Common myeloid progenitor, CD34-positive (primary cell): ENCODE measurements around the gene ZNF740.
A peak's percentile ranks its signal among the peaks of the same experiment; 100 is the strongest.
"Not testable (repeated sequence)": the region's sequence is repeated elsewhere in the genome, so short reads cannot be mapped to it uniquely, and the experiment has no call there.

Experiments
- CTCF ChIA-PET: fragments of 350-600 bp; sonication (Branson Sonifier 250); formaldehyde crosslinking; loops from one replicate; lab custom pipeline; 2021; ENCODE audit warnings: antibody characterized with exemption; lab: Charles Lee
- POLR2A ChIA-PET: fragments of 350-600 bp; sonication (Branson Sonifier 250); formaldehyde crosslinking; loops from one replicate; lab custom pipeline; 2021; ENCODE audit warnings: antibody characterized with exemption; lab: Charles Lee
- DNase-seq, 3 donors: peaks; one replicate each; pipeline versions ENCODE4 v3.0.0 to v3.0.0-alpha.2; 2013
- H3K27ac ChIP-seq, 2 experiments: 1 replicate in 1 of 2; 2 replicates in 1 of 2; pipeline ENCODE4 v1.7.0; 2013; ENCODE audit warnings: inconsistent platforms in 2 of 2, low read length in 2 of 2, mild to moderate bottlenecking in 2 of 2, low read depth in 1 of 2, moderate library complexity in 1 of 2; ENCODE audit not compliant: severe bottlenecking in 2 of 2, insufficient read depth in 1 of 2, poor library complexity in 1 of 2
- H3K27me3 ChIP-seq, 5 experiments: replicated peaks in 2 of 5; 1 replicate in 3 of 5; 2 replicates in 2 of 5; pipeline versions ENCODE4 v1.6.1 to v1.7.0; 2013; ENCODE audit warnings: low read length in 4 of 5, mild to moderate bottlenecking in 2 of 5, moderate library complexity in 2 of 5, inconsistent platforms in 1 of 5; ENCODE audit not compliant: insufficient read depth in 5 of 5, control insufficient read depth in 4 of 5
- H3K36me3 ChIP-seq, 4 experiments: 1 replicate in 2 of 4; 2 replicates in 2 of 4; pipeline versions ENCODE4 v1.6.1 to v1.7.0; 2013; ENCODE audit warnings: low read length in 3 of 4, control low read depth in 1 of 4, mild to moderate bottlenecking in 1 of 4; ENCODE audit not compliant: control insufficient read depth in 4 of 4, insufficient read depth in 4 of 4
- H3K4me1 ChIP-seq, 4 experiments: 1 replicate in 3 of 4; 2 replicates in 1 of 4; pipeline versions ENCODE4 v1.6.1 to v1.7.1; 2013; ENCODE audit warnings: low read length in 3 of 4, mild to moderate bottlenecking in 3 of 4, control low read depth in 1 of 4, inconsistent platforms in 1 of 4, moderate library complexity in 1 of 4; ENCODE audit not compliant: control insufficient read depth in 4 of 4, insufficient read depth in 4 of 4; ENCODE audit errors: control extremely low read depth in 1 of 4
- H3K4me3 ChIP-seq, 7 experiments: 1 replicate in 4 of 7; 2 replicates in 3 of 7; pipeline versions ENCODE4 v1.5.1 to v1.7.0; 2013; ENCODE audit warnings: mild to moderate bottlenecking in 7 of 7, low read length in 6 of 7, moderate library complexity in 6 of 7, inconsistent platforms in 2 of 7, low read depth in 2 of 7, control low read depth in 1 of 7; ENCODE audit not compliant: insufficient read depth in 4 of 7, control insufficient read depth in 1 of 7; ENCODE audit errors: extremely low read depth in 1 of 7
- H3K9me3 ChIP-seq, 5 experiments: 1 replicate in 4 of 5; 2 replicates in 1 of 5; pipeline versions ENCODE4 v1.6.1 to v1.7.1; 2013; ENCODE audit warnings: low read length in 4 of 5, mild to moderate bottlenecking in 2 of 5, inconsistent platforms in 1 of 5, low read depth in 1 of 5, moderate library complexity in 1 of 5; ENCODE audit not compliant: control insufficient read depth in 4 of 5, insufficient read depth in 2 of 5; ENCODE audit errors: control extremely low read depth in 1 of 5
- WGBS: methylation state at CpG from one replicate; pipeline ENCODE4 v1.1.5; 2013; ENCODE audit not compliant: insufficient coverage; 5-methylcytosine and 5-hydroxymethylcytosine counted together

The ZNF740 gene

DNA sequence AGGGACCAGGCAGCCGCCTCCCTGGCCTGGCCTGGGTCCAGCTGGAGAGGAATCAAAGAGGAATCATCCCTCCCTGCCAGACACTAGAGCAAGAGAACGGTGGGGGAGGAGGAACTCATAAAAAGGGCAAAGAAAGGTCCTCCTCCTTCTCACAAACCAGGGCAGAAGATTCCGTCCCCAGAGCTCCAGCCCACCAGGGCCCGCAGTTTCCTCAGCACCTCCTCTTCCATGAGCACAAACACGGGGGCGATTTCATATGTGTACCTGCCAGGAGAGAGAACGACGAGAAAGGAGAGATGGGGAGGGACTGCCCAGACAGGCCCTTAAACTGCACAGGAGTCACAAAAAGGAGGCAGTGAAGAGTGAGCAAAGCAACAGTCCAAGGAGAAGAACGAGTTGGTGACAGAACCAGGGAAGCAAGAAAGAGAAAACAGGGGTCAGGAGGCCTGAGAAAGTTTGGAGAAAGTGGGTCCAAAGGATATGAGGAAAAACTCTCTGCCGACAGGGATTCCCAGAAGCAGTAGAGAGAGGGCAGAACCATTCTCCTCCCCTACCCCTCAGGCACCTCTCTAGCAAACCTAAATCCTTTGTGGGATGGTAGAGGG, 8.7 kb upstream of the ZNF740 start:
- Histone ChIP-seq H3K4me1 (peaks cover 0 to 6% (median 0%) of the 10 kb centered on the region in 4 experiments), H3K9me3 (no peaks in the 10 kb centered on the region), H3K27me3 (no peaks in the 10 kb centered on the region), H3K27ac (no peak overlapping the region), H3K36me3 (peaks cover 0 to 13% (median 2%) of the 10 kb centered on the region in 4 experiments), H3K4me3 (no peak overlapping the region)
- CTCF ChIA-PET, result interaction anchor here (1.1 to 7.9 kb wide), 9 partner anchors 9 to 120 kb away, joined by 3 to 63 read pairs (median 6); partner anchors contain the start of genes CSAD, ESPL1 and ZNF740
- DNase-seq, result no peak
- 96% methylated on average over 4 of the region's 10 CpGs for WGBS
- POLR2A ChIA-PET, result no interaction called here

DNA sequence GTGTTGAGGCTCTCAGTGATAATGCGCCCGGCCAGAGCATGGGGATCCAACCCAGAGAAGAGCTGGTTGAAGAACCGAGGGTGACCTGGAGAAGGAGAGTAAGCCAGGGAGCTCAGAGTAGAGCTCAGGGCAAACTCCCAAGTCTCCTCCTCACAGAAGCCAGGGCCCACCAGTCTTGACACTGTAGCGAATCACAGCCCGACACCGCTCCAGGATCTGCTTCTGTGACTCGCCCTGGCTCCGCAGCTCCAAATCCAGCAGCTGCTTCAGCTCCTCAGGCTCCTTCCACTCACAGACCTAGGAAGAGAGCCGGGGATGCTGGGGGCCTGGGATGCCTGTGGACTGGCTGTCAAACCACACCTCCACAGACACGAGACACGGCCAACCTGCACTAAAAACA, 8.2 kb upstream of the ZNF740 start:
- Histone ChIP-seq H3K27ac (no peak overlapping the region), H3K36me3 (peaks cover 0 to 13% (median 2%) of the 10 kb centered on the region in 4 experiments), H3K4me1 (peaks cover 0 to 6% (median 0%) of the 10 kb centered on the region in 4 experiments), H3K4me3 (no peak overlapping the region), H3K27me3 (no peaks in the 10 kb centered on the region), H3K9me3 (no peaks in the 10 kb centered on the region)
- no peak for DNase-seq
- CTCF ChIA-PET, result interaction anchor here (1.1 to 7.9 kb wide), 7 partner anchors 8 to 116 kb away, joined by 3 to 63 read pairs (median 6); partner anchors contain the start of genes CSAD, ESPL1 and ZNF740
- POLR2A ChIA-PET, result interaction anchor here (0.6 kb wide), 1 partner anchor 37 kb away, joined by 4 read pairs; no protein-coding TSS in a partner anchor
- WGBS, result 98% methylated on average over 9 of the region's 11 CpGs

GRCh38 chr12:53173085-53173715, 7.3 kb upstream of the ZNF740 start:
- Histone ChIP-seq H3K4me3 (no peak overlapping the region), H3K27me3 (no peaks in the 10 kb centered on the region), H3K9me3 (no peaks in the 10 kb centered on the region), H3K27ac (no peak overlapping the region), H3K4me1 (peaks cover 0 to 6% (median 0%) of the 10 kb centered on the region in 4 experiments), H3K36me3 (peaks cover 0 to 13% (median 2%) of the 10 kb centered on the region in 4 experiments)
- ChIA-PET POLR2A (interaction anchor here (0.6 kb wide), 1 partner anchor 36 kb away, joined by 4 read pairs; no protein-coding TSS in a partner anchor), CTCF (interaction anchor here (0.8 to 7.9 kb wide), 7 partner anchors 10 to 116 kb away, joined by 3 to 63 read pairs (median 6); partner anchors contain the start of gene ESPL1)
- WGBS, result 95% methylated on average over 7 of the region's 10 CpGs
- no peak for DNase-seq

DNA sequence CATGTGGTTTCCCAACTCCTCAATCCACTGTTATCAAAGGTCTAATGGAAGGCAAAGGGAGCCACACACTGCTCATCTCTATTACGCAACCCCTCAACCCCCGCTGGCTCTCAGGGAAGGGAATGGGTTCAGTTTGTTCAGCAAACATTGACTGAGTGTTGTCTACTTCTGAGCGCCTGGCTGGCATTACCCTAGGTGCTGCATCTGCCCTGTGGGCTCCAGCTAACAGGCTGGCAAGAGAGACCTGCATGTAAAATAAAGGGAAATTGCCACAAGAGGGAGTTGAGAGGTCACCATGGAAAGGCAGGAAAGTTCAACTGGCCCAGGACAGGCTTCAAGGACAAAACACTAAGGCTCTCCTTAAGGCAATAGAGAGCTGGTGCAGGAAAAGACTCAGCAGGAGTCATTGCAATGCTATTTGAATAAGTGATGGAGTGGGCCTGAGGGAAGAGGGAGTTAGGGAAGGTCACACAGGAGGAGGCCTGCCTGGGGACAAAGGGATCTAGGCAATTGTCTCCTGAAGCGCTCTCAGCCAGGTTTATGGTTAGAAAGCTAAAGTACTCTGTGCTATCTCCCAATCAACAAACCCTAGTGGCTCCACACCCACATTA, 5.5 kb upstream of the ZNF740 start:
- 89% methylated on average over 1 of the region's 4 CpGs for WGBS
- peaks cover 3 to 12% (median 8%) of the 10 kb centered on the region in 4 experiments for H3K4me1 ChIP-seq
- no peaks in the 10 kb centered on the region for H3K9me3 ChIP-seq
- DNase-seq, result peak in 2 of 3 donors; percentile 32 to 43
- no peaks in the 10 kb centered on the region for H3K27me3 ChIP-seq
- H3K27ac ChIP-seq, result no peak overlapping the region
- H3K4me3 ChIP-seq, result no peak overlapping the region
- CTCF ChIA-PET, result interaction anchor here (1.1 to 7.9 kb wide), 5 partner anchors 14 to 32 kb away, joined by 3 to 63 read pairs (median 32); partner anchors contain the start of gene ITGB7
- POLR2A ChIA-PET, result interaction anchor here (0.5 to 0.6 kb wide), 3 partner anchors 107 to 135 kb away, joined by 3 to 4 read pairs (median 3); no protein-coding TSS in a partner anchor
- H3K36me3 ChIP-seq, result peaks cover 0 to 9% (median 2%) of the 10 kb centered on the region in 4 experiments

DNA sequence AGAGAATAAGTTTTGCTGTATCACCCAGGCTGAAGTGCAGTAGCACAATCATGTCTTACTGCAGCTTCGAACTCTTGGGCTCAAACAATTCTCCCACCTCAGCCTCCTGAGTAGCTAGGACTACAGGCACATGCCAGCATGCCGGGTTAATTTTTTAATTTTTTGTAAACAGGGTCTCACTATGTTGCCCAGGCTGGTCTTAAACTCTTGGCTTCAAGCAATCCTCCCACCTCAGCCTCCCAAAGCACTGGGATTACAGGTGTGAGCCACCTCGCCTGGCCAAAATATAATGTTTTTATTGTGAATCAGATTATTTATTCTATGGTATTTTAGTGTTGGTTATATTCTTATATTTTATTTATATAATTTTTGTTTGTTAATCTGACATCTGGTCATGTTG, 3.8 kb upstream of the ZNF740 start:
- H3K4me1 ChIP-seq, result peaks cover 11 to 23% (median 16%) of the 10 kb centered on the region in 4 experiments
- no peaks in the 10 kb centered on the region for H3K9me3 ChIP-seq
- H3K36me3 ChIP-seq, result peaks cover 0 to 7% (median 1%) of the 10 kb centered on the region in 4 experiments
- H3K4me3 ChIP-seq, result no peak overlapping the region
- H3K27me3 ChIP-seq, result no peaks in the 10 kb centered on the region
- WGBS, result 84% methylated on average over 2 of the region's 3 CpGs
- POLR2A ChIA-PET, result no interaction called here
- no peak overlapping the region for H3K27ac ChIP-seq
- no peak for DNase-seq
- CTCF ChIA-PET, result interaction anchor here (0.8 to 7.9 kb wide), 5 partner anchors 12 to 107 kb away, joined by 3 to 63 read pairs (median 9); no protein-coding TSS in a partner anchor

- peaks cover 17 to 30% (median 23%) of the 10 kb centered on the region in 4 experiments for H3K4me1 ChIP-seq
- H3K27me3 ChIP-seq, DNase-seq, H3K36me3 ChIP-seq, H3K27ac ChIP-seq, H3K4me3 ChIP-seq, POLR2A ChIA-PET, H3K9me3 ChIP-seq: not testable (repeated sequence)
- WGBS, result 100% methylated on average over 1 of the region's 6 CpGs
- CTCF ChIA-PET, result interaction anchor here (3.0 to 7.9 kb wide), 4 partner anchors 12 to 21 kb away, joined by 7 to 63 read pairs (median 20); no protein-coding TSS in a partner anchor
Observed at GRCh38 chr12:53177447-53177846, 3.1 kb upstream of the ZNF740 start.
